NCI-H128 (cell line): ENCODE data around the gene CTAGE8.
"Not testable (repeated sequence)": the region's sequence is repeated elsewhere in the genome, so short reads cannot be mapped to it uniquely, and the experiment has no call there.

Experiments used
- DNase-seq: peaks from one replicate; lab custom pipeline; 2025; ENCODE audit not compliant: unreplicated experiment; lab: John Stamatoyannopoulos, UW

CTAGE8 gene

DNA sequence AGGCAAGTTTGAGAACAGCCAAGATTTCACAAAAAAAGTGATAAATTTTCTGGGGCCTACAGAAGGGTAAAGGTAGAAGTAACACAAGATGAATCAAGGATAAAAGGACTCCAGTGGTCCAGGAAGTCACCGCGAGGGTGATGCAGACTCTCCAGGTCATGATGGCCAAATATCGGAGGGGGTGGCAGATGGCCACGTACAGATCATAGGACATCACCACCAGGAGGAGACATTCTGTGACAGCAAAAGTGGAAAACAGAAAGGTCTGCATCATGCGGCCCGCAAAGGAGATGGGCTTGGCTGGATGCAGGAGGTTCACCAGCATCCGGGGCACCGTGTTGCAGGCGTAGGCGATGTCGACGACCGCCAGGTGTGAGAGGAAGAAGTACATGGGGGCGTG is 10.0 kb downstream of the CTAGE8 start:
- DNase-seq, result not testable (repeated sequence)

GRCh38 chr7:144256112-144256511 is 13.0 kb downstream of the CTAGE8 start:
- DNase-seq, result no peak

- no peak for DNase-seq
Observed at GRCh38 chr7:144255471-144255897, 13.6 kb downstream of the CTAGE8 start.

DNA sequence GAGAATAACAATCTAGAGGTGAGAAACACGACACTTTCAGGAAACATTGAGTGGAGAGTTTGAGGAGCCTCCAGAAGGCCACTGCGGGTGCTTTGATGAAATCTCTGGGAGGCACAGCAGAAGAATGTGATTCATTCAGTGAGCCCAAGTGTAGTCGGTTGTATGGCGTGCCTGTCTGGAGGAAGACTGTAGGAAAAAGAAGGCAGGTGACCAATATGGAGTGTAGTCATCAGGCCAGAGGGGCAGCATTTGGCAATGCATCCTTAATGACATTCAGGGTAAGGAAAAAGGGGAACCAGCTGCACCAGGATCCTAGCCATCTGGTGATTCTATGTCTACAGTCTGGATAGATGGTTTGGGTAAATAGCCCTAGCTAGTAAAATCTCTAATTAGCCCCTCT is 16.8 kb downstream of the CTAGE8 start:
- not testable (repeated sequence) for DNase-seq

DNA sequence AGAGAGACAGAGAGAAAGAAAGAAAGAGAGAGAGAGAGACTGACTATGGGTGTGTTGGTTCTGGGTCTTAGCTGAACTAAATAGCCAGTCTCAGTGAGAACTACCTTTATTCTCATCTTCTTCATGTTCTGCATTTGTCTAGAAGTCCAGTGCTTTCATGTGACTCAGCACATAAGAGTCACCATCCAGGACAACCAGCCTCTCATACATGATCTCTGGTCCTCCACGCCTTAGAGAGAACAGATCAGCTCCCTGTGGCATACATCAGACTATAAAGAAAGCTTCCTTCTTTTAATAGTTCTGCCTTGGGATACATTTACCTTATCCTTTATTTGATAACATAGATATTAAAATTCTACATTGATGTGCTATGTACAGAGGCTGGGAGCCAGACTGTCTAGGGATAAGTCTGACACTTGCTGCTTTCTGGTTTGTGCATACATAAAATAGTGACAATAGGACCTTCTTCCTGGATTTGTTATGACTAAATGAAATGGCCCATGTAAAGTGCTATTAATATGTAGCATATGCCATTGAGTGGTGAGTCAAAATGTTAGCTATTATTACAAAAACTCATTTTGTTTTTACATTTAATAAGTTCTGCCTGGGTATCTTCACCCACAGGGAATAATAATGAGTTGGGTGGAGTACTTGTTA is 21.3 kb downstream of the CTAGE8 start:
- DNase-seq, result not testable (repeated sequence)

DNA sequence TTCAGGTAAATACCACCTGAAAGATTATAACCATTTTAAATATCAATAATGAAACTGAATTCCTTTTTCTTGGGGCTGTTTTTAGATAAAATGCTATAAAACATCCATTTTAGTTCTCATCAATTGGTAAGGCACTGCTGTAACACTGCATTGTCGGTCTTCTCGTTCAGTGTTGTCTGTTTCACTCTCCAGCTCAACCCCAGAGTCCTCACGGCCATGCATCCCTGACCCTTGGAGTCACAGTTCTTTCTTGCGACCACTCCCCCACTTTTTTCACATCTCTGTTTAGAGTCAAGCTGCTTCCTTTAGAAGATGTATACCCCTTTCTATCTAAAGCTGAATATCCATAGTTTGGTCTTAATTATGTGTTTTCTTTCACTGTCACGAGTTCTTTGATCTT is 22.1 kb downstream of the CTAGE8 start:
- DNase-seq, result not testable (repeated sequence)

DNA sequence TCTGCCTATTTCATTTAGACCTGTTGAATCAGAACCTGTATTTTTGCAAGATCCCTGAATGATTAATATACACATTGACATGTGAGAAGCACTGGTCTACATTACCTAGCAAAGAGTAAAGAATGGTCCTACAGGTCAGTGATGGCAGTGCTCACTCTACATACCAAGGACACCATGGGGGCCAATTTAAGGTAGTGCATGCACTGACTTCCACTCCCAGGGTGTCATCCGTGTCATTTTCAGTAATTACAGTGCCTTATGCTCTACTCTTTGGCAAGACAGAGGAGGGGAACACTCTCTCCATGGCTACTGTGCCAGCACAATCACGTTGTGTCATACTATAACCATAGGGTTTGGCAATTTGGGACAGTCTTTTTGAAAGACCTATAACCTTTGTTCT is 23.7 kb downstream of the CTAGE8 start:
- not testable (repeated sequence) for DNase-seq

DNA sequence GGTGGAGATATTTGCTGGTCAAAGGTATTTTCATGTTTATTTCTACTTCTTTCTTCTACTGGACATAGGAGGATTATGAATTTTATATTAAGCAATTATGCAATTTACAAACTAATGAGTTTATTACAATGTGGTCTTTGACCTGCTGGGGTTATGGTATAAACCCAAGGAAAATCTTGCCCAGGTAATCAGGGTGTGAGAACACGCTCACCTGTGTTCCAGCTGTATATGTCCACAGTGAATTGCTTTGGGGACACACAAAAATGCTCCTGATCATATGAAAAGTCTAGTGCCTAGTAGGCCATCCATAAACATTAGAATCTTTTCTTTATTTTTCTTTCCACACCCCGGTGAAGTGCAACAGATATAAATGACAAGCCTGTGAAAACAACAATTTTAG is 29.7 kb downstream of the CTAGE8 start, which contains the start of gene OR2A42:
OR2A42 (minus strand) TSS at position 241 of the 400 bp plus-strand sequence. CDS start 6,762 bp downstream, outside the sequence.
- not testable (repeated sequence) for DNase-seq

DNA sequence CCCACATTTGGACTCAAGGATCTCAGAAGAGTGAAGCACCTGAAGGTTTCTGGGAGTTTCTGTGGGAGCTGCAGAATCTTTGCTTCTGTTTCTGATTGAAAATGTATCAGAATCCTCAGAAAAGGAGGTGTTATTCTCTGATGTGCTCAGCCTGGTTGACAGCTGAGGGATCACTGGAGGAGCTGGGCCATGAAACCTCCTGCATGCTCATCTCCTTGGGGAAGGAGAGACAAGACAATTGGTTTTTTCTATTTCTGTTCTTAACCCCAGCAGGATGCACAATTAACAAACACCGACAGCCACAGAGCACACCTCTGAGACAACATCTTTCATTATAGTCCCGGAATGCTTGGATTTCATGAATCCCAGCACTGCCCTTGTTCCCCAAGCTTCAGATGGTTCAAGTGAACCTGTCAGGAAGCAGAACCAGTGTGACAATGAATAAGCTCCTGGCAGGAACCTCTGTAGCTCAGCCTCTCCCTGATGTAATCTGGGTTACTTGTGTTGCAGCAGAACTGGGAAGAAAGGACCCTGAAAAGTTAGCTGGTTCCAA is 30.5 kb downstream of the CTAGE8 start:
- not testable (repeated sequence) for DNase-seq

GRCh38 chr7:144233039-144233438 is 36.0 kb downstream of the CTAGE8 start:
- not testable (repeated sequence) for DNase-seq

DNA sequence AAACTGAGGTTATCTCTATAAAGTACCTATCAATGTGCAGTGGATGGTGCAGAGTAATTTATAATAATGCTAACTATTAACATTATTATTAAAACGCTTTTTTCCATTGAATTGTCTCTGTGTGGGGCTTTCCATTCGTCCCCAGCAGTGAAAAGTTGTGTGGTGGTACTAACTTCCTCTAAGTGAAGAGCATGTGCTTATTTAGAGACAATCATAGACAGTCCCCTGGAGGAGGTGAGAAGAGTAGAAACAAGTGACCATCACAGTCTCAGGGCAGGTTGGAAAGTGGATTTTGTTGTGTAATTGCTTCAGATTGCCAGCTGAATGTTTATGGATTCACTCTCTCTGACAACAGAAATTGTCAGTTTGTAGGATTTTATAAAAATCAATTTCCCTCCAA is 38.1 kb downstream of the CTAGE8 start:
- not testable (repeated sequence) for DNase-seq

GRCh38 chr7:144228810-144229209 is 40.3 kb downstream of the CTAGE8 start:
- not testable (repeated sequence) for DNase-seq

- not testable (repeated sequence) for DNase-seq
Observed at GRCh38 chr7:144226866-144227265, 42.2 kb downstream of the CTAGE8 start.

DNA sequence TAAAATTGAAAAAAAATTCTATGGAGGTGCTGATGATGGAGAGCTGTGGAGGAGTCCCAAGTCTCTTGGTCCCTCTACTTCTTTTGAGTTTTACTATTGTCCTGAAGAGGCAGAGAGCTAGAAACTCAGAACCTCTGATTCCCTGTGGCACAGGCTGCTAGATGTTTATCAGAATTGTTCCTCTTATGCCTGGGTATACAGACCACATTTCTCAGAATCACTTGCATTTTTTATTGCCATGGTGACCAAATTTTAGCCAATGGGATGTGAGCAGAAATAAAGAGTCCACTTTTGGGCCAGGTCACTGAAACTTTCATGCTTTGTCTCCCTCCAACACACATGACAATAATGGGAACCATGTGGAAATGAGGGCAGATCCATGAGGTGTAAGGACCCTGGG is 45.4 kb downstream of the CTAGE8 start:
- DNase-seq, result not testable (repeated sequence)

DNA sequence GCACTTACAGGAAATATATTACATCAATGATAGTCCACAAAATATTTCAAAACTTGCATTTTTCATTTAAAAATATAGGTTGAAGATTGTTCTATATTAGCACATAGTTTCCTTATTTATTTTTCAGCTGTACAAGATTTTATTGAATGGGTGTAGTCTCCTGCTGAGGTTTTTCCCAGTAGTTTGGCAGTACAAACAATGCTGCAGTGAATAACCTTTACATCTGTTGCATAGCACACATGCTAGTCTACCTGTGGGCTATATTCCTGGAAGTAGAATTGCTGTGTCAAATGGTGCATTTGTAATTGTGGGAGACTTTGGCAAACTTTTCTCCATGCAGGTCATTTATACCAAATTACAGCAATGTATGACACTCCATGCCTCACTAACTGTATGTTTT is 48.6 kb downstream of the CTAGE8 start:
- not testable (repeated sequence) for DNase-seq

DNA sequence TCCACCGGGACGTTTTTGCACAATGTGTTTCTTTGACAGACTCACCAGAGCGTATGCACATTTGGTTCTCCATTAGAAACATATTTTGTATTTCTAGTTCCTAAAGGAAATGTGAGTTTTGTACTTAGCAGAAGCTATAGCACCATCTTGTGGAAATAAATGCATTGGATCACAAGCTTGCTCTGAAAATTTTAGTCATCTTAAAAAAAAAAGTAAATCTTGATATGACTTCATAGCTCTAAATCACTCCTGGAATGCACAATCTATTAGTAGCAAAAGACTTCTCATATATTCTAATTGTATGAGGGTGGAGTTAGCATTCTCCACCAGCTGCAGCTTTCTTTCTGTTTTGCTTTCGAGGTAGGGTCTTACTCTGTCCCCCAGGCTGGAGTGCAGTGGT is 49.9 kb downstream of the CTAGE8 start:
- DNase-seq, result not testable (repeated sequence)

- DNase-seq, result not testable (repeated sequence)
Observed at GRCh38 chr7:144218581-144218980, 50.5 kb downstream of the CTAGE8 start.

DNA sequence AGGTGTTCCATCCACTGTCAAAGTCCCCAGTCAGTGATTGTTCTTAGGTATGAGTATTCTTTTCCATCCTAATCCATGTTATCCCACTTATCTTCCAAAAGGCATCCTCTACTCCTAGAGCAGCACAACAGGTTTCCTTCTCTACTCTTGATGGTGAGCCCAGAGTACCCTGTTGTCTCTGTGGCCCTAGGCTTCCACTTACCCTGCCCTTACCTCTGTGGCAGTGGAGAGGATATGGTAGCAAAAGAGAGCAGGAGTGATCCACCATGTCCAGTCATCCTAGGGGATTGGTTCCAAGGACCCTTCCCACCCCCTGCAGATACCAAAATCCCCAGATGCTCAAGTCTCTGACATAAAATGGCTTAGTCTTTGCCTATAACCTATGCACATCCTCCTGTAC is 51.9 kb downstream of the CTAGE8 start:
- DNase-seq, result not testable (repeated sequence)
